HG03575 (cell line): ENCODE results near the gene ZP1.

ENCODE experiments used
- ATAC-seq: cut with Tn5 transposase; IDR thresholded peaks from one replicate; pipeline ENCODE4 v1.9.1; 2021; ENCODE audit not compliant: unreplicated experiment, insufficient number of reproducible peaks, low FRiP score; ENCODE audit errors: extremely low read depth

Gene ZP1

GRCh38 chr11:60842668-60843600, 24.4 kb upstream of the ZP1 start:
- ATAC-seq, result no peak

- no peak for ATAC-seq
These were observed 23.1 kb upstream of the ZP1 start for GRCh38 chr11:60844045-60844869.

GRCh38 chr11:60844870-60845221, 22.5 kb upstream of the ZP1 start:
- ATAC-seq, result no peak

GRCh38 chr11:60845338-60845737, 22.0 kb upstream of the ZP1 start:
- ATAC-seq, result no peak

- ATAC-seq, result no peak
These were observed 20.1 kb upstream of the ZP1 start for GRCh38 chr11:60847281-60847680.

GRCh38 chr11:60847896-60848295, 19.4 kb upstream of the ZP1 start:
- no peak for ATAC-seq

- no peak for ATAC-seq
These were observed 18.6 kb upstream of the ZP1 start for GRCh38 chr11:60848714-60849151.

GRCh38 chr11:60849641-60850520, 17.5 kb upstream of the ZP1 start:
- no peak for ATAC-seq

- no peak for ATAC-seq
These were observed 15.8 kb upstream of the ZP1 start for GRCh38 chr11:60851327-60852104.

GRCh38 chr11:60852117-60852981, 15.0 kb upstream of the ZP1 start:
- ATAC-seq, result no peak

- no peak for ATAC-seq
These were observed 14.1 kb upstream of the ZP1 start for GRCh38 chr11:60852982-60853950.

GRCh38 chr11:60854140-60854846, 13.0 kb upstream of the ZP1 start:
- no peak for ATAC-seq

GRCh38 chr11:60854847-60855725, 12.3 kb upstream of the ZP1 start:
- ATAC-seq, result no peak

GRCh38 chr11:60855726-60856633, 11.4 kb upstream of the ZP1 start, which contains the start of gene PTGDR2:
Gene PTGDR2, minus strand, starts transcription at chr11:60855950. Its CDS starts 2,228 bp downstream, at chr11:60853722.
- ATAC-seq, result no peak
